Vagina (tissue), 2 donors: ENCODE data around the gene SPACA9. TPM values are rescaled to one million over a fixed set of nuclear protein-coding genes. Genes with fewer than 3 reads are reported as not detected.

ENCODE experiments used
- DNase-seq, 2 donors: peaks; one replicate each; pipeline ENCODE4 v3.0.0-alpha.2; 2017; ENCODE audit errors: extremely low spot score in 2 of 2
- H3K27ac ChIP-seq: fragments of 200-600 bp; sonication (generic); one replicate; pipeline ENCODE4 v1.5.1; 2019
- H3K27me3 ChIP-seq: fragments of 200-600 bp; sonication (generic); one replicate; pipeline ENCODE4 v1.5.1; 2019
- H3K36me3 ChIP-seq, 2 donors: fragments of 200-600 bp; sonication (generic); one replicate each; pipeline ENCODE4 v1.5.1; 2017 to 2019
- H3K4me1 ChIP-seq: fragments of 200-600 bp; sonication (generic); one replicate; pipeline ENCODE4 v1.5.1; 2019
- H3K4me3 ChIP-seq, 2 donors: fragments of 200-600 bp; sonication (generic); 1 replicate in 1 of 2; 2 replicates in 1 of 2; pipeline ENCODE4 v1.5.1; 2016 to 2019
- H3K9me3 ChIP-seq: fragments of 200-600 bp; sonication (generic); one replicate; pipeline ENCODE4 v1.5.1; 2019
- CTCF ChIP-seq, 3 experiments: fragments of 450-650 bp in 2 of 3; fragments of 200-600 bp in 1 of 3; sonication (generic) in 1 of 3; IDR thresholded peaks; one replicate each; pipeline ENCODE4 v1.5.1; 2017 to 2019; ENCODE audit warnings: antibody characterized with exemption in 3 of 3, mild to moderate bottlenecking in 2 of 3, moderate library complexity in 2 of 3
- POLR2A ChIP-seq, 2 donors: fragments of 450-650 bp; IDR thresholded peaks; one replicate each; pipeline ENCODE4 v1.6.1; 2017; ENCODE audit warnings: antibody characterized with exemption in 2 of 2, mild to moderate bottlenecking in 2 of 2, moderate library complexity in 2 of 2
- POLR2AphosphoS5 ChIP-seq, 2 donors: sonication (generic); formaldehyde crosslinking; IDR thresholded peaks; one replicate each; pipeline ENCODE4 v1.9.0; 2017; ENCODE audit warnings: antibody characterized with exemption in 2 of 2, mild to moderate bottlenecking in 2 of 2, low read depth in 1 of 2; ENCODE audit not compliant: insufficient read depth in 1 of 2
- intact Hi-C: fragments of 100-400 bp; cut with DNase I; formaldehyde crosslinking; loops from one replicate; pipeline ENCODE4 v1.15.1; 2023
- total RNA-seq: library from RNA; depleted of rRNA; stranded (reverse); fragments of >200 nt; gene quantifications from one replicate; pipeline ENCODE4 v1.2.3, GENCODE V29; 2016

Gene SPACA9
- total RNA-seq, 1 donor from 2014 or later = 2.7 TPM

DNA sequence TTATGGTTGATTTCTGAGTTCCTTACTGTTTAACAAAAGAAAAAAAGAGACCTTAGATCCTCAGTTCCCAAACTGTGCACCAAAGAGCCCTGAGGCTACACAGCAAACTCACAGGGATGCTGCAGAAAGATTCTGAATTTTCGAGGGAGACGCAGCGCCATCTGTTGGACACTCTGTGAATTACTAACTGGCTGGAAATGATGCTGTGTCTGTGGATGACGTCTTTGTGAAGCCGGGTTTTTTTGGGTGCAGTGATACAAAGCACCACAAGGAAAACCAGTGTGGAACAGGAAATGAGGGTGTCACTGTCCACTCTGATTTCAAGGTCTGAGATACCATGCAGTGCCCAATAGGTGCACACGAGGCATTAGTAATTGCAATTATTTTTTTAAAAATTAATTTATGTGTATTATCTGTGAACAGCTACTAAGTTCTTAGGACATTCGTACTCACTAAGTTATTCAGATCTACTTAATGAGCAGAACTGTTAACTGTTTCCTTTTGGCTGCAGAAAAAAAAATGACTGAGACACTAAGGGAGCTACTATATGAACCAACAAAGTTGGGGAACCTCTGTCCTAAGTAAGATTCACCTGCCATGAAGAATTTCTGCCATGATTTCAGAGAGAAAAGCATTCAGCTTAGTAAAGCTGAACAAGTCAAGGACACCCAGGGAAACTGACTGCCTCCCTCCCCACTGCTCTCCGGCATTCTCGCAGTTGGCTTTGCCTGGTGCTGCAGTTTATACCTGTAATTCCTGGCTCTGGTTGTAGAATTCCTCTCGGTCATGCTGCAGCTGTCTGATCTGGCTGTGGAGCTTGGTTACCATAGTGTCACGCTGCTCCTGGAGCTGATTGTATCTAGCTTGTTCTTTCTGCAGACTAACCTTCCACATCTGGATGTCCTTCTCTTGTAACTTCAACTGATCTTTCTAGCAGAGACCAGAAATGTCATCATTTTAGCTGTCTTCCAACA is 23.4 kb downstream of the SPACA9 start:
- Histone ChIP-seq H3K9me3 (no peaks in the 10 kb centered on the region), H3K4me1 (no peaks in the 10 kb centered on the region), H3K27ac (no peak overlapping the region), H3K27me3 (no peaks in the 10 kb centered on the region), H3K36me3 (peaks cover 0 to 54% of the 10 kb centered on the region in 2 donors), H3K4me3 (no peak overlapping the region)
- DNase-seq = no peak
- intact Hi-C loops = no loop called here
- TF ChIP-seq POLR2A (IDR thresholded peaks at IDR 0.05) = no peak
- TF ChIP-seq CTCF (IDR thresholded peaks at IDR 0.05) = peak; percentile 58 to 87 (median 60)
- TF ChIP-seq POLR2AphosphoS5 (IDR thresholded peaks at IDR 0.05; ENCODE audit: insufficient read depth in 1 of 2, low read depth in 1 of 2) = peak in 1 of 2 donors; percentile 9

DNA sequence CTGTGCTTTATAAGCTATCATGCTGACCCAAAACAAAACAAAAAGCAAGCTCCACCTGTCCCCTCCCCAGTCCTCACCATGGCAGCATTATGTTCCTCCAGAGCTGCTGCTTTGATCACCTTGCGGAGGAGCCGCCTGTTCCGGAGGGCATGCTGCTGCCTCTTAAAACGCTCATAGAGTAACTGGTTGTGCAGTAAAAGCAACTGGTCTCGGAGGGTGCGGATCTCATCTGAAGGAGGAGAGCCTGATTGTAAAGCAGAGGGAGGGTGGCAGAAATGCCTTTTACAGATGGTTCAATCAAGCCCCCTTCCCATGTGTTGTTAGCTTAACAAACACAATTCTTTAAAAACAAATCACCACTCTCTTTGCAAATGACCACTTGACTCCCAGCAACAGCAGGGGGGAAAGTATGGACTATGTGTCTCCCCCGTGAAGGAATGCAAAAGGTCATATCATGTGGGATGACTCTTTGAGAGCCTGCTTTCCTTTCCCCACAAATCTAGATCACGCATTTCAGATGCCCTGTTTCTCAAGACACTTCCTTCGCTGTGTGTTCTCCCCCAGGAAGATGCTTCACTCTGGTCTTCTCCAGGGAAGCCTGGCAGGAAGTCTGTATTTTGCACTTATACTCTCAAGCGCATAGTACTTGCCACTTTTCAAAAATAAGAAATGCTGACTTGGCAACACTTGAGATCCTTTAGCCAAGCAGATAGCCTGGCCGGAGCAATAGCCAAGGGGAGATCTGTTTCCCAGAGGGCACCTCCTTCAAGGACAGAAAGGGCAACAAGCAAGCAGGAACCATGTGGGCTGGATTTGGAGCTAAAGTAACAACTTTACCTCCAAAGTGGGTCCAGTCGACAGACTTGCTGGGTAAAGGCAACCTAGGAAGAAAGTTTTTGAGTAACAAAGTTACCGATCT is 25.1 kb downstream of the SPACA9 start:
- H3K27ac ChIP-seq = no peak overlapping the region
- H3K9me3 ChIP-seq = no peaks in the 10 kb centered on the region
- no peaks in the 10 kb centered on the region for H3K27me3 ChIP-seq
- peaks cover 0 to 53% of the 10 kb centered on the region in 2 donors for H3K36me3 ChIP-seq
- intact Hi-C loops = no loop called here
- H3K4me1 ChIP-seq = no peaks in the 10 kb centered on the region
- H3K4me3 ChIP-seq = no peak overlapping the region
- no peak for DNase-seq
- TF ChIP-seq POLR2AphosphoS5 (IDR thresholded peaks at IDR 0.05; ENCODE audit: insufficient read depth in 1 of 2, low read depth in 1 of 2) (no peak), POLR2A (IDR thresholded peaks at IDR 0.05) (no peak), CTCF (IDR thresholded peaks at IDR 0.05) (no peak)

DNA sequence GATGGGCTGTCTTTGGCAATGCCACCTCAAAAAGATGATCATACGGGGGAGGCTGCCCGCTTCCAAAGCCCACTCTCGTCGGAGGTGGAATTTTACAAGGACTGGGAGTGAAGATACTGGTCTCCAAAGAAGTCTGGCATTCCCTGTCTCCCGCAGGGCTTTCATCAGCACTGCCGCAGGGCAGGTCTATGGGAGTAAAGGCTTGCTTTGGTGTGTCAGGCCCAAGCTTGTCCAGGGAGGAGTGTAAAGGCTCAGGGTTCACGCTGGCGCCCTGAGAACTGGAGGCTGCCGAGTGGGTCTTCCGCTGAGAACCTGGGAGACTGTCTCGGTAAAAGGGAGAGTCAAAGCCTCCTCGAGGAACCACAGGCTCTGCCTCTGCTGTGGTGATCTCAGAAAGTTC is 27.0 kb downstream of the SPACA9 start:
- Histone ChIP-seq H3K4me1 (no peaks in the 10 kb centered on the region), H3K9me3 (no peaks in the 10 kb centered on the region), H3K27ac (no peak overlapping the region), H3K4me3 (no peak overlapping the region), H3K36me3 (peaks cover 0 to 53% of the 10 kb centered on the region in 2 donors), H3K27me3 (no peaks in the 10 kb centered on the region)
- intact Hi-C loops = no loop called here
- no peak for DNase-seq
- no peak for TF ChIP-seq CTCF (IDR thresholded peaks at IDR 0.05)
- TF ChIP-seq POLR2A (IDR thresholded peaks at IDR 0.05) = no peak
- TF ChIP-seq POLR2AphosphoS5 (IDR thresholded peaks at IDR 0.05; ENCODE audit: insufficient read depth in 1 of 2, low read depth in 1 of 2) = no peak

GRCh38 chr9:132908635-132909034 is 29.9 kb downstream of the SPACA9 start:
- H3K27me3 ChIP-seq = no peaks in the 10 kb centered on the region
- H3K4me1 ChIP-seq = no peaks in the 10 kb centered on the region
- no peak overlapping the region for H3K27ac ChIP-seq
- no peak for TF ChIP-seq CTCF (IDR thresholded peaks at IDR 0.05)
- TF ChIP-seq POLR2AphosphoS5 (IDR thresholded peaks at IDR 0.05; ENCODE audit: insufficient read depth in 1 of 2, low read depth in 1 of 2) = no peak
- no peak for TF ChIP-seq POLR2A (IDR thresholded peaks at IDR 0.05)
- no peak overlapping the region for H3K4me3 ChIP-seq
- peaks cover 4 to 64% of the 10 kb centered on the region in 2 donors for H3K36me3 ChIP-seq
- intact Hi-C loops = no loop called here
- no peak for DNase-seq
- no peaks in the 10 kb centered on the region for H3K9me3 ChIP-seq
